Nephron progenitor cell (in vitro differentiated cells): Measurements from ENCODE around the gene TMEM30B.
A peak's percentile ranks its signal among the peaks of the same experiment; 100 is the strongest.

ENCODE experiments used
- DNase-seq: peaks from one replicate; pipeline ENCODE4 v3.0.0; 2021
- H3K27ac Mint-ChIP-seq: 2 replicates; pipeline ENCODE4 v1.8.0; 2021; ENCODE audit warnings: mild to moderate bottlenecking, moderate library complexity, mixed read lengths
- H3K27me3 Mint-ChIP-seq: 2 replicates; pipeline ENCODE4 v1.8.0; 2021; ENCODE audit warnings: mild to moderate bottlenecking, low read depth, mixed read lengths; ENCODE audit not compliant: poor library complexity
- H3K36me3 Mint-ChIP-seq: 2 replicates; pipeline ENCODE4 v1.8.0; 2021; ENCODE audit warnings: low read depth, mixed read lengths
- H3K4me1 Mint-ChIP-seq: 2 replicates; pipeline ENCODE4 v1.8.0; 2021; ENCODE audit warnings: mixed read lengths
- H3K4me3 Mint-ChIP-seq: 2 replicates; pipeline ENCODE4 v1.8.0; 2021; ENCODE audit warnings: mild to moderate bottlenecking, moderate library complexity, mixed read lengths
- H3K9me3 Mint-ChIP-seq: 2 replicates; pipeline ENCODE4 v1.8.0; 2021; ENCODE audit warnings: mild to moderate bottlenecking, moderate library complexity, mixed read lengths
- TF ChIP-seq, protein P1 (sequence below): fragments of 200-600 bp; sonication (generic); IDR thresholded peaks from 2 replicates; pipeline ENCODE4 v1.5.0; 2021; ENCODE audit warnings: antibody characterized with exemption

Gene TMEM30B

DNA sequence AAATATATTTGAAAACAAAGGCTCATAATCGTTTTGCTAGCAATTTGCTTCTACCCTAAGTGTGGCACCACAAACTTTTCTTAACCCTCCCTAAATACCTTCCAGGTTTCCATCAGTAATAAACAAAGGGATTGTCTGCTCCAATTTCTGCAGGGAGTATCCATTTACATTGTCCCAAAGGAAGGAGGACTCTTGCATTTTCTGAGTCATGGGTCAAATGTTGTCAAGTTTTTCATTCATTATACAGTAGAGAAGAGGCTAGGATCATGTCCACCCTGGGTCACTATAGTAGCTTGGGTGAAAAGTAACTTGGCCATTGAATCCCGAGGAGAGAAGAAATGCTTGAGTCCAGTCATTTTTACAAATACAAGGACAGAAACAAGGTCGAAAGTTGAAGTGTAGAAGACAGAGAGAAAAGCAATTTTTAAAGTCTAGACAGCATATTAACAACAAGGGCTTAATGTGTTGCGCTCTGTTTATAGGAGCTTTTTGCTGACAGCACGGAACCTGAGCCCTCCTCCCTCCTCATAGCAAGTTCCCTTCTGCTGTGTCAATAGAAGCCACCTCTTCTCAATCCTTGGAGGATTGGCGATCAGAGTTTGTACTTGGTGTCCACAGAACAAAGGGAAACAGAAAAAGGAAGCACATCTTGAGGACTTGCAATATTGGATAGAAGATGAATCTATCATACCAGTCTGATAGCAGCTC is 53.1 kb downstream of the TMEM30B start:
- H3K27ac Mint-ChIP-seq = peak overlapping the region; percentile 80
- H3K4me1 Mint-ChIP-seq = peaks cover 85% of the 10 kb centered on the region
- peaks cover 5% of the 10 kb centered on the region for H3K27me3 Mint-ChIP-seq
- H3K4me3 Mint-ChIP-seq = no peak overlapping the region
- TF ChIP-seq, protein P1, sequence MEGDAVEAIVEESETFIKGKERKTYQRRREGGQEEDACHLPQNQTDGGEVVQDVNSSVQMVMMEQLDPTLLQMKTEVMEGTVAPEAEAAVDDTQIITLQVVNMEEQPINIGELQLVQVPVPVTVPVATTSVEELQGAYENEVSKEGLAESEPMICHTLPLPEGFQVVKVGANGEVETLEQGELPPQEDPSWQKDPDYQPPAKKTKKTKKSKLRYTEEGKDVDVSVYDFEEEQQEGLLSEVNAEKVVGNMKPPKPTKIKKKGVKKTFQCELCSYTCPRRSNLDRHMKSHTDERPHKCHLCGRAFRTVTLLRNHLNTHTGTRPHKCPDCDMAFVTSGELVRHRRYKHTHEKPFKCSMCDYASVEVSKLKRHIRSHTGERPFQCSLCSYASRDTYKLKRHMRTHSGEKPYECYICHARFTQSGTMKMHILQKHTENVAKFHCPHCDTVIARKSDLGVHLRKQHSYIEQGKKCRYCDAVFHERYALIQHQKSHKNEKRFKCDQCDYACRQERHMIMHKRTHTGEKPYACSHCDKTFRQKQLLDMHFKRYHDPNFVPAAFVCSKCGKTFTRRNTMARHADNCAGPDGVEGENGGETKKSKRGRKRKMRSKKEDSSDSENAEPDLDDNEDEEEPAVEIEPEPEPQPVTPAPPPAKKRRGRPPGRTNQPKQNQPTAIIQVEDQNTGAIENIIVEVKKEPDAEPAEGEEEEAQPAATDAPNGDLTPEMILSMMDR = no peak
- H3K9me3 Mint-ChIP-seq = no peaks in the 10 kb centered on the region
- no peak for DNase-seq
- H3K36me3 Mint-ChIP-seq = no peaks in the 10 kb centered on the region
